ENCODE measurements around the gene CFAP299. TPM values are rescaled to one million over a fixed set of nuclear protein-coding genes. Genes with fewer than 3 reads are reported as not detected.

The CFAP299 gene
- total RNA-seq, 1 experiment from 2014 or later: not detected

GRCh38 chr4:80841587-80842281, 506.2 kb downstream of the CFAP299 start:
- Histone ChIP-seq H3K9me2 (ENCODE audit: insufficient read depth) (no peaks in the 10 kb centered on the region), H3K79me2 (ENCODE audit: insufficient read depth, low read length) (no peaks in the 10 kb centered on the region)
- ATAC-seq: no peak

More at GRCh38 chr4:80841587-80842281, 506.2 kb downstream of the CFAP299 start:
- CTCF ChIA-PET: no interaction called here
- Histone ChIP-seq H3K9ac (ENCODE audit: low read length) (no peak overlapping the region), H3K9me3 (ENCODE audit: control insufficient read depth in 1 of 2, insufficient read depth in 1 of 2, low read depth in 1 of 2, low read length in 2 of 2) (no peaks in the 10 kb centered on the region), H4K20me1 (ENCODE audit: insufficient read depth) (no peaks in the 10 kb centered on the region), H3K27ac (ENCODE audit: low read depth, low read length) (no peak overlapping the region), H3K4me2 (ENCODE audit: low read length) (no peak overlapping the region), H3K4me1 (ENCODE audit: control insufficient read depth in 1 of 2, insufficient read depth in 2 of 2, low read length in 2 of 2) (no peaks in the 10 kb centered on the region), H3K4me3 (replicated peaks in 1 of 2; ENCODE audit: low read depth in 1 of 2, low read length in 2 of 2) (no peak overlapping the region), H3K27me3 (ENCODE audit: insufficient read depth, low read length) (no peaks in the 10 kb centered on the region), H3K36me3 (ENCODE audit: control insufficient read depth in 1 of 2, insufficient read depth in 2 of 2, low read length in 2 of 2) (no peaks in the 10 kb centered on the region), H2AFZ (ENCODE audit: low read depth, low read length, poor library complexity, severe bottlenecking) (no peak overlapping the region)
- BruUV-seq (replicated peaks): no TSS peak
- DNase-seq (ENCODE audit: low read depth, low spot score): no peak
- intact Hi-C loops (cut with micrococcal nuclease): no loop called here
- RAD21 ChIA-PET (ENCODE audit: low non-redundant PET in 1 of 2, low total read pairs in 2 of 2, uncharacterized antibody in 2 of 2, unreplicated experiment in 2 of 2): no interaction called here
- POLR2A ChIA-PET: no interaction called here
- TF ChIP-seq ZFX (IDR thresholded peaks at IDR 0.05) (no peak), EGR1 (IDR thresholded peaks at IDR 0.05; ENCODE audit: low read depth) (no peak), YY1 (IDR thresholded peaks at IDR 0.05; ENCODE audit: extremely low read depth, insufficient replicate concordance, low read depth, low read length) (no peak), JUND (IDR thresholded peaks at IDR 0.05) (no peak), POLR2A (IDR thresholded peaks at IDR 0.05; ENCODE audit: borderline replicate concordance, extremely low read depth, insufficient read depth, insufficient read length) (no peak), CTCF (IDR thresholded peaks at IDR 0.05 in 2 of 3, conservative IDR thresholded peaks at IDR 0.05 in 1 of 3; ENCODE audit: borderline replicate concordance in 1 of 3, insufficient read depth in 1 of 3, low read depth in 2 of 3, low read length in 2 of 3) (no peak), CEBPB (IDR thresholded peaks at IDR 0.05; ENCODE audit: low read depth) (no peak), ZBTB33 (IDR thresholded peaks at IDR 0.05; ENCODE audit: extremely low read depth, insufficient replicate concordance, low read length) (no peak), MAX (IDR thresholded peaks at IDR 0.05) (no peak), ATF3 (IDR thresholded peaks at IDR 0.05) (no peak), RAD21 (IDR thresholded peaks at IDR 0.05; ENCODE audit: low read depth) (no peak), SP1 (IDR thresholded peaks at IDR 0.05; ENCODE audit: low read depth) (no peak), POLR2AphosphoS5 (IDR thresholded peaks at IDR 0.05; ENCODE audit: low read depth, low read length) (no peak), SRF (IDR thresholded peaks at IDR 0.05; ENCODE audit: low read depth) (no peak)

Data from HCT116 (cell line).